ENCODE data around the gene ELAVL4.

DNA sequence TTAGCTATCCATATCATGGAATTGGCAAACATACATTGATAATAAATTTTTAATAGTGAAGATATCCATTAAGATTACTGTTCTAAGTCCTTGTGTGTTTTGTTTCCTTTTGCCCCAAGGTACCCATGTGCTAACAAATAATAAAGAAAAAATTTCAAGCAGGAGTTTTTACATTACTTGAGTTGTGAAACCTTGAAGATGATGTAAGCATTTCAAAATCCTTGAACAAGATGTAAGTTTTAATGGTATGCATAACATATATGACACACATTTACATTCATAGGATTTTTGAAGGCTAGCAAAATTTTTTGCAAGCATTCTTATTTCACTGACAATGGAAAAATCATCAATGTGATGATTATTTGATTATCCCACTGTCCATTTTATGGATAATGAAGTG lies 10.9 kb upstream of the ELAVL4 start:
- TF ChIP-seq CTCF (conservative IDR thresholded peaks at IDR 0.05 in 1 of 2, IDR thresholded peaks at IDR 0.05 in 1 of 2; ENCODE audit: extremely low read depth in 1 of 2, insufficient read depth in 1 of 2, low read depth in 1 of 2, low read length in 2 of 2) (no peak), EZH2 (IDR thresholded peaks at IDR 0.05; ENCODE audit: borderline replicate concordance, low read length) (no peak)

Measured in mammary epithelial cell (primary cell).